SK-MEL-5 (cell line): ENCODE measurements around the gene DGLUCY. TPM values are rescaled to one million over a fixed set of nuclear protein-coding genes. Genes with fewer than 3 reads are reported as not detected.
"Not testable (repeated sequence)": the region's sequence is repeated elsewhere in the genome, so short reads cannot be mapped to it uniquely, and the experiment has no call there.

Source experiments
- DNase-seq: peaks from one replicate; pipeline ENCODE4 v3.0.0-alpha.2; 2016; ENCODE audit warnings: low read depth, low spot score
- in situ Hi-C: cut with HindIII; loops from 2 replicates; pipeline ENCODE4 v1.10.0; 2016; ENCODE audit warnings: low sequenced_read_pairs, high pct_unique_total_duplicates, low pct_unique_long_range_greater_than_20kb
- total RNA-seq: library from RNA; depleted of rRNA; stranded (reverse); fragments of >200 nt; shearing (Covaris generic); gene quantifications from 2 replicates; pipeline ENCODE4 v1.2.3, GENCODE V29; 2014

The DGLUCY gene
- total RNA-seq, 1 experiment from 2014 or later: 10.1 TPM

GRCh38 chr14:91173904-91174303, 60.0 kb downstream of the DGLUCY start:
- no peak for DNase-seq
- in situ Hi-C loops: loop anchor here (25.0 kb wide), 1 partner anchor 262 kb away; no protein-coding TSS in a partner anchor

DNA sequence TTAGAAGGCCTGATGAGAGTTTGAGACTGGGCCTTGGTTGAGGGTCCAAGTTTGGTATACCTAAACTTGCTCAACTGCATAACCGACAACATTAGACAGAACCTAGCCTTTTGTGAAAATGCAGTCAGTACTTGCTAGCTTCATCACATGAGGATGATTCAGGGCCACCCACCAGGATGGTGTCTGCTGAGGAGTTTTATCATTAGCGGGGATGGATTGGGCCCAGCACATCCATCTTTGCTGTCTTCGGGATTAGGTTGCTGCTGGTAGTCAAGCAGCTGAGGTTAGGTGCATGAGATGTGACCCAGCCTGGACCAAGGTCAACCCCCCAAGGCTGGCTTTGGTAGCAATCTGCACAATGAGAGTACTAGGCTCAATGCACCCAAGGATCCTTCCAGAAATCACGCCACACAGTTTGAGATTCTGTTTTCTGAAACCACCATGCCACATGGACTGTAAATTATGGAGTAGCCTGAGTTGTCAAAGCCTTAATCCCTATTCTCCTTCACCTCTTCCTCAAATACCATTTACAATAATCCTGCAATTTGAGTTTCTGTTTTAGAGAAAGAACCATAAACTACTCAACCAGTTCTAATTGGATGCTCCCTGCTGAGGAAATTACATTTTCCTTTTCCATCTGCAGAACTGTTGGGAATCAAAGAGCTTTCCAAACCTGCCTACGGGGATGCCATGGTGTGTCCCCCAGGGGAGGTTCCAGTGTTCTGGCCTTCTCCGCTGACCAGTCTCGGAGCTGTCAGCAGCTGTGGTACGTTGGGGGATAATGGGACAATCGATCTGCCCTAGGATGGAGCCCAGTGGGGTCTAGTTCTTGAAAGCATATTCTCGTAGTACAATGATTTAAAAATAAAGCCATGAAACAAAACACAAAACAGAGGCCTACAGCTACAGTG, 61.7 kb downstream of the DGLUCY start:
- in situ Hi-C loops: no loop called here

GRCh38 chr14:91177073-91178034, 63.5 kb downstream of the DGLUCY start:
- peak; percentile 73 for DNase-seq
- in situ Hi-C loops: no loop called here

More for the DNA sequence above, 61.7 kb downstream of the DGLUCY start:
- DNase-seq: no peak

DNA sequence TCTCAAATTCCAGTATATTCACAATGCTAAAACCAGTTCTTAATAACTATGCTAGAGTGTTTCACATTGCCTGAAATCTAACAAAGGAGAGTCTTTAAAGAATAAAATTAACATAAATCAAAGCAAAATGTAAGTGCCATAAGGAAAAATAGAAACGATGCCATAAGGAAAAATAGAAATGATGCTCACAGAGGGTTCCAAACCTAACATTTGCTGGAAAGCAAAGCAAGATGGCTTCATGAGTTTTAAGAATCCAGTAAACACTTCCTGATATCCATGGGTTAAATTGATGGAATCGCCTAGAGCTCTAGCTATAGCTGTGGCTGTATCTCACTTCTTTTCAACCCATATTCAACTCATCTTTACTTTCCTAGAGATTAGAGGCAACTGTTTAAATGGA, 66.7 kb downstream of the DGLUCY start:
- DNase-seq: no peak
- in situ Hi-C loops: no loop called here

DNA sequence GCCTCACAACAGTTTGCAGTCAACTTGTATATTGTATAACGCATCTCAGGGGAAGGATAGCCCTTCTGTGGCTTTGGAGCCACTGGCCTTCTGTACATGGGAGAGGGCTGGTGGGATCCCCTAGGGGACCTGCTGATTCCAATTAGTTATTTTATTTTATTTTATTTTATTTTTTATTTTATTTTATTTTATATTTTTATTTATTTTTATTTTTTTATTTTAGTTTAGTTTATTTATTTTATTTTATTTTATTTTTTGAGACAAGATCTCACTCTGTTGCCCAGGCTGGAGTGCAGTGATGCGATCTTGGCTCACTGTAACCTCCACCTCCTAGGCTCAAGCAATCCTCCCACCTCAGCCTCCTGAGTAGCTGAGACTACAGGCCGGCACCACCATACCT, 68.9 kb downstream of the DGLUCY start:
- DNase-seq, in situ Hi-C loops: not testable (repeated sequence)

GRCh38 chr14:91184559-91184958, 70.7 kb downstream of the DGLUCY start:
- in situ Hi-C loops: no loop called here
- no peak for DNase-seq

GRCh38 chr14:91185721-91186120, 71.8 kb downstream of the DGLUCY start:
- in situ Hi-C loops: no loop called here
- no peak for DNase-seq

DNA sequence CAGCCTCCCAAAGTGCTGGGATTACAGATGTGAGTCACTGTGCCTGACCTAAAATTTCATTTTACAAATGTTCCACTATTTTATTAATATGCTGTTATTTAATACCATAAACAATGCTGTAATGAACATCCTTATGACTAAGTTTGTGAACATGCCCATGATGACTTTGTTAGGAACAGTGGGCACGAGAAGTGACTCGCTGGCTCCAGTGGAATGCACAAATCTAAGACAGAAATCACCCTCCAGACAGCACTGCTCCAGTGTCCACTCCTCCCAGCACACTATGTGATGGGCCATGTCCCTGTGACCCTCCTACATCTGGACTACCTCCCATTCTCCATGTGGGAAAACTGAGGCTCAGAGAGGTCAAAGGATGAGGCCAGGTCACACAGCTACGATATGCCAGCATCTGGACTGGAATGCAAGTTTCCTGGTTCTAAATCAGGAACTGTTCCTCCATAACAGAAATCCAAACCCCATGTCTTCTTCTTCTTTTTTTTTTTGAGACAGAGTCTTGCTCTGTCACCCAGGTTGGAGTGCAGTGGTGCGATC, 72.7 kb downstream of the DGLUCY start:
- DNase-seq: no peak
- in situ Hi-C loops: no loop called here

- in situ Hi-C loops: no loop called here
- DNase-seq: no peak
Observed at GRCh38 chr14:91187271-91187670, 73.4 kb downstream of the DGLUCY start.

GRCh38 chr14:91190853-91191252, 77.0 kb downstream of the DGLUCY start:
- no peak for DNase-seq
- in situ Hi-C loops: no loop called here

GRCh38 chr14:91193069-91193468, 79.2 kb downstream of the DGLUCY start:
- in situ Hi-C loops: no loop called here
- no peak for DNase-seq

- in situ Hi-C loops: no loop called here
- no peak for DNase-seq
Observed at GRCh38 chr14:91195881-91196280, 82.0 kb downstream of the DGLUCY start.

DNA sequence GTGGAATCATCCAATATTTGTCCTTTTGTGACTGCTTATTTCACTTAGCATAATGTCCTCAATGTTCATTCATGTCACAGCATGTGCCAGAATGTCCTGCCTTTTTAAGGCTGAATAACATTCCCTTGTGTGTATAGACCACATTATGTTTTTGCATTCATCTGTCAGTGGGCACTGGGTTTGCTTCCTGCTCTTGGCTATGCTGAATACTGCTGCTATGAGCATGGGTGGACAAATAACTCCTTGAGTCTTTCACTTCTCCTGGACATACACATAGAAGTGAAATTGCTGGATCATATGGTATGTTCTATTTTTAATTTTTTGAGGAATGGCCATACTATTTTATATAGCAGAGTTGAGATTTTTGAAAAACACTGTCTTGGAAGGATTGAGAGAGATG, 83.8 kb downstream of the DGLUCY start:
- DNase-seq: no peak
- in situ Hi-C loops: no loop called here

DNA sequence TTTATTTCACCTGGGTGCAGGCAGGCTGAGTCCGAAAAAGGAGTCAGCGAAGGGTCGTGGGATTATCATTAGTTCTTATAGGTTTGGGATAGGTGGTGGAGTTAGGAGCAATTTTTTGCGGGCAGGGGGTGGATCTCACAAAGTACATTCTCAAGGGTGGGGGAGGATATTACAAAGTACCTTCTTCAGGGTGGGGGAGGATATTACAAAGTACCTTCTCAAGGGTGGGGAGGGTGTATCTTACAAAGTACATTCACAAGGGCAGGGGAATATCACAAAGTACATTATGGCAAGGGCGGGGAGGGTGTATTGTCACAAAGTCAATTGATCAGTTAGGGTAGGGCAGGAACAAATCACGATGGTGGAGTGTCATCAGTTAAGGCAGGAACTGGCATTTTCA, 86.9 kb downstream of the DGLUCY start:
- in situ Hi-C loops, DNase-seq: not testable (repeated sequence)

DNA sequence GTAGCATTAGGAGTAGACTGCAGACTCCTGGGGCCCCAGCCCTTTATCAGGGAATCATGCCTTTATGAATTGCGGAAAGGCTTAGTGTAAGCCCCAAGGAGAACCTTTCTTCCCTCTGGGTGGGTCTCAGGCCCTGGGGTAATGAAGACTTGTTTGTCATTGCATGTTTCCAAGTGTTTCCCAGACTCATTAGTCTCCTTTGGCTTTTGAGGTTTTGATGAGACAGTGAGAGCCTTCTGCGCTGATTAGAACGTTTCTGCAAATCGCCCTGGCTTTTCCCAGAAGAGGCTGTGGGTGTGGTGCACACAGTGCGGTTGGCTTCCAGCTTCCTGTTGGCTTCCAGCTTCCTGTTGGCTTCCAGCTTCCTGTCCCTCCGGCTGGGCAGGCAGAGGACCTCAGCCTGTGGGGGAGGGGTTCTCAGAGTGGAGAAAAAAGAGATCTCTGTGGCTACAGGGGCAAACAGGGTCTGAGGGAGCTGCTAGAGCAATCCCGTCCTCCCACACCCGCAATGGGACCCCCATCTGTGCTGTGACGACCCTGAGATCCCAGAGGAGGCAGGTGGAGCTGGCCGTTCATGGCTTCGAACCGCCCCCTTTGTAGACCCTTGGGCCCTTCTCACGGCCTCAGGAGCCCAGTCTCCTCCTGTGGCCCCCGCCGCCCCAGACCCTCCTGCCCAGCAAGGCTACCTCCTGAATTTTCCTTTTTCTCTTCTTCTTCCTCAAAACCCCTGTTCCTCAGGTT, 88.5 kb downstream of the DGLUCY start:
- in situ Hi-C loops: no loop called here
- no peak for DNase-seq

DNA sequence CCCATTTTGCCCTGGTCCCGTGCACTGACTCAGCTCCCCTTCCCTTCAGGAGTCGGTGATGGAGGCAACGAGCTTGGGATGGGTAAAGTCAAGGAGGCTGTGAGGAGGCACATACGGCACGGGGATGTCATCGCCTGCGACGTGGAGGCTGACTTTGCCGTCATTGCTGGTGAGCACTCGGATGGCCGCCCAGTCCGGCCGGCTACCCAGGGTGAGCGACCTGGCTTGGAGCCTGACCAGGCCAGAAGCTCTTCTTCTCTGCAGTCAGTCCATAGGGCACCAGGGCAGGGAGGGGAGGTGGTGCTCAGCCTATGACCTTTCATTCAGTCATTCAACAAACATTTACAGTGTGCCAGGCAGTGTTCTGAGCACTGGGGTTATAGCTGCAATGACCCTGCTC, 90.8 kb downstream of the DGLUCY start:
- DNase-seq: no peak
- in situ Hi-C loops: no loop called here

GRCh38 chr14:91205459-91205858, 91.6 kb downstream of the DGLUCY start:
- no peak for DNase-seq
- in situ Hi-C loops: no loop called here
